Loucy (cell line): ENCODE data around the gene ARHGEF17.

Source experiments
- CTCF ChIP-seq: fragments of 200-600 bp; sonication (generic); conservative IDR thresholded peaks from 2 replicates; pipeline ENCODE4 v1.5.1; 2014; ENCODE audit warnings: mild to moderate bottlenecking, antibody characterized with exemption, low read length
- EZH2phosphoT487 ChIP-seq: fragments of 200-600 bp; IDR thresholded peaks from 2 replicates; pipeline ENCODE4 v1.6.1; 2018; ENCODE audit warnings: antibody characterized with exemption, mild to moderate bottlenecking, moderate library complexity, borderline replicate concordance

- no peak for TF ChIP-seq CTCF
- TF ChIP-seq EZH2phosphoT487 = no peak
Observed at GRCh38 chr11:73382747-73383146, 74.7 kb downstream of the ARHGEF17 start.
